Vagina (tissue), 2 donors: ENCODE data around the gene ELANE. TPM values are rescaled to one million over a fixed set of nuclear protein-coding genes. Genes with fewer than 3 reads are reported as not detected.

Source experiments
- DNase-seq, 2 donors: peaks; one replicate each; pipeline ENCODE4 v3.0.0-alpha.2; 2017; ENCODE audit errors: extremely low spot score in 2 of 2
- H3K27ac ChIP-seq: fragments of 200-600 bp; sonication (generic); one replicate; pipeline ENCODE4 v1.5.1; 2019
- H3K27me3 ChIP-seq: fragments of 200-600 bp; sonication (generic); one replicate; pipeline ENCODE4 v1.5.1; 2019
- H3K36me3 ChIP-seq, 2 donors: fragments of 200-600 bp; sonication (generic); one replicate each; pipeline ENCODE4 v1.5.1; 2017 to 2019
- H3K4me1 ChIP-seq: fragments of 200-600 bp; sonication (generic); one replicate; pipeline ENCODE4 v1.5.1; 2019
- H3K4me3 ChIP-seq, 2 donors: fragments of 200-600 bp; sonication (generic); 1 replicate in 1 of 2; 2 replicates in 1 of 2; pipeline ENCODE4 v1.5.1; 2016 to 2019
- H3K9me3 ChIP-seq: fragments of 200-600 bp; sonication (generic); one replicate; pipeline ENCODE4 v1.5.1; 2019
- CTCF ChIP-seq, 3 experiments: fragments of 450-650 bp in 2 of 3; fragments of 200-600 bp in 1 of 3; sonication (generic) in 1 of 3; IDR thresholded peaks; one replicate each; pipeline ENCODE4 v1.5.1; 2017 to 2019; ENCODE audit warnings: antibody characterized with exemption in 3 of 3, mild to moderate bottlenecking in 2 of 3, moderate library complexity in 2 of 3
- POLR2A ChIP-seq, 2 donors: fragments of 450-650 bp; IDR thresholded peaks; one replicate each; pipeline ENCODE4 v1.6.1; 2017; ENCODE audit warnings: antibody characterized with exemption in 2 of 2, mild to moderate bottlenecking in 2 of 2, moderate library complexity in 2 of 2
- POLR2AphosphoS5 ChIP-seq, 2 donors: sonication (generic); formaldehyde crosslinking; IDR thresholded peaks; one replicate each; pipeline ENCODE4 v1.9.0; 2017; ENCODE audit warnings: antibody characterized with exemption in 2 of 2, mild to moderate bottlenecking in 2 of 2, low read depth in 1 of 2; ENCODE audit not compliant: insufficient read depth in 1 of 2
- intact Hi-C: fragments of 100-400 bp; cut with DNase I; formaldehyde crosslinking; loops from one replicate; pipeline ENCODE4 v1.15.1; 2023
- total RNA-seq: library from RNA; depleted of rRNA; stranded (reverse); fragments of >200 nt; gene quantifications from one replicate; pipeline ENCODE4 v1.2.3, GENCODE V29; 2016

Gene ELANE
- total RNA-seq, result not detected

GRCh38 chr19:852136-853013 lies at the start of gene ELANE:
TSS of gene ELANE (plus strand) at chr19:852303. CDS start at chr19:852329, 26 bp downstream.
- peak within 1 kb of the TSS; percentile 75 for H3K27ac ChIP-seq
- TF ChIP-seq POLR2AphosphoS5 (IDR thresholded peaks at IDR 0.05; ENCODE audit: insufficient read depth in 1 of 2, low read depth in 1 of 2) (no peak), POLR2A (IDR thresholded peaks at IDR 0.05) (no peak)
- intact Hi-C loops, result no loop called here
- peaks cover 9% of the 10 kb centered on the region for H3K27me3 ChIP-seq
- no peak for DNase-seq
- no peaks in the 10 kb centered on the region for H3K9me3 ChIP-seq
- peak within 1 kb of the TSS in 1 of 2 donors; percentile 3 for H3K4me3 ChIP-seq
- H3K4me1 ChIP-seq, result peaks cover 37% of the 10 kb centered on the region
- H3K36me3 ChIP-seq, result no peaks in the 10 kb centered on the region

DNA sequence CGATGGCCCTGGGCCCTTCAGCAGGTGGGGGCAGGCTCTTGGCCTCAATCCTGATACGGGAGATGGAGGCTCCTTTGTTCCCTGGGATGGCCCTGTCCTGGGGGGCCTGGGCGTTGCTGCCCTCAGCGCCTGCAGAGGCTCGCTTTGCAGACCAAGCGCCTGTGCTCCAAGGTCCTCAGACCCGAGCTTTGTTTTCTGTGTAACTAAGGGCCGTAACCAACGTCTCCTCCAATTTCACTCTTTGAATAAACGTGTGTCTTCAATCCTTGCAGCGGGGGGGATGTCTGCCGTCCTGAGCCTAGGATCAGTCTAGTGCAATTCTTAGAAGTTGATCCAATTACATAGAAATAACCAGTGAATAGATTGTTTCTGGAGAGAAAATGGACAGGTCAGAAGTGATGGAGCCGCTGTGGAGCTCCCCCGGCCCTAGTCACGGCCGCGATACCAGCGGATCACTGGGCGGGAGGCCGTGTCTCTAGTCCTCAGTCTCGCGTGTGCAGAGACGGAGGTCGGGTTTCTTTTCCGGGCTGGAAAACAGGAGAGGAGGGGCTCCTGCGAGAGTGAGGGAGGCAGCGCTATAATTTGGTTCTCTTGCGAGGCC lies 49.5 kb upstream of the ELANE start:
- TF ChIP-seq POLR2A (IDR thresholded peaks at IDR 0.05), result no peak
- TF ChIP-seq CTCF (IDR thresholded peaks at IDR 0.05), result no peak
- TF ChIP-seq POLR2AphosphoS5 (IDR thresholded peaks at IDR 0.05; ENCODE audit: insufficient read depth in 1 of 2, low read depth in 1 of 2), result no peak
- Histone ChIP-seq H3K36me3 (peaks cover 0 to 45% of the 10 kb centered on the region in 2 donors), H3K27ac (peak overlapping the region; percentile 97), H3K27me3 (no peaks in the 10 kb centered on the region), H3K4me1 (peaks cover 57% of the 10 kb centered on the region), H3K4me3 (peak overlapping the region in 1 of 2 donors; percentile 7), H3K9me3 (no peaks in the 10 kb centered on the region)
- DNase-seq, result no peak
- intact Hi-C loops, result loop anchor here (5.0 kb wide), 1 partner anchor 45 kb away; no protein-coding TSS in a partner anchor

DNA sequence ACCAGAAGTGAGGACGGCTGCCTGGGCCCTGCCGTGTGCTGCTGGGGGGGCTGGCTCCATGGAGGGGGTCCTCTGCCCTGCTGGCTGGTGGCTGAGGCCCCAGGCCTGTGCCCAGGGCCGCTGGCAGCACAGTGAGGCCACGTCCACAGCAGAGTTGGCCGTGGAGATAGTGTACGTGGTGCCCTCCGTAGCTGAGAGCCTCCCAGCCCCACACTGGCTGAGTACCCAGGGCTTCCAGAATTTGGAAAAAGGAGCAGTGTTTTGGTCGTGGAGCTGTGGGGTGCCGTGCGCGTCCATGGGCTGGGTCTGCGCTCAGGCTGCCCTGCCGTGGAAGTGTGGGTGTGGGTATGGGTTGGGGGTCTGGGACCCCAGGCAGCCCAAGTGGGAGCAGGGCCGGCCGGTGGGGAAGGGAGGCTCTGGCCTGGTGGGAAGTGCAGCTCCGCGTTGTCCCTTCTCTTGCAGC lies 49.0 kb upstream of the ELANE start:
- Histone ChIP-seq H3K27ac (no peak overlapping the region), H3K9me3 (no peaks in the 10 kb centered on the region), H3K36me3 (peaks cover 0 to 50% of the 10 kb centered on the region in 2 donors), H3K4me1 (peaks cover 57% of the 10 kb centered on the region), H3K27me3 (no peaks in the 10 kb centered on the region), H3K4me3 (no peak overlapping the region)
- intact Hi-C loops, result loop anchor here (5.0 kb wide), 1 partner anchor 44 kb away; no protein-coding TSS in a partner anchor
- TF ChIP-seq POLR2AphosphoS5 (IDR thresholded peaks at IDR 0.05; ENCODE audit: insufficient read depth in 1 of 2, low read depth in 1 of 2) (no peak), CTCF (IDR thresholded peaks at IDR 0.05) (no peak), POLR2A (IDR thresholded peaks at IDR 0.05) (no peak)
- DNase-seq, result no peak

- DNase-seq, result no peak
- Histone ChIP-seq H3K27ac (no peak overlapping the region), H3K4me1 (peaks cover 52% of the 10 kb centered on the region), H3K36me3 (peaks cover 0 to 57% of the 10 kb centered on the region in 2 donors), H3K9me3 (no peaks in the 10 kb centered on the region), H3K27me3 (no peaks in the 10 kb centered on the region), H3K4me3 (no peak overlapping the region)
- TF ChIP-seq POLR2AphosphoS5 (IDR thresholded peaks at IDR 0.05; ENCODE audit: insufficient read depth in 1 of 2, low read depth in 1 of 2), result no peak
- no peak for TF ChIP-seq POLR2A (IDR thresholded peaks at IDR 0.05)
- no peak for TF ChIP-seq CTCF (IDR thresholded peaks at IDR 0.05)
- intact Hi-C loops, result loop anchor here (5.0 kb wide), 1 partner anchor 43 kb away; no protein-coding TSS in a partner anchor
Measured at GRCh38 chr19:803686-804418, 48.3 kb upstream of the ELANE start.
